ENCODE data around the gene LDHD.

LDHD gene

DNA sequence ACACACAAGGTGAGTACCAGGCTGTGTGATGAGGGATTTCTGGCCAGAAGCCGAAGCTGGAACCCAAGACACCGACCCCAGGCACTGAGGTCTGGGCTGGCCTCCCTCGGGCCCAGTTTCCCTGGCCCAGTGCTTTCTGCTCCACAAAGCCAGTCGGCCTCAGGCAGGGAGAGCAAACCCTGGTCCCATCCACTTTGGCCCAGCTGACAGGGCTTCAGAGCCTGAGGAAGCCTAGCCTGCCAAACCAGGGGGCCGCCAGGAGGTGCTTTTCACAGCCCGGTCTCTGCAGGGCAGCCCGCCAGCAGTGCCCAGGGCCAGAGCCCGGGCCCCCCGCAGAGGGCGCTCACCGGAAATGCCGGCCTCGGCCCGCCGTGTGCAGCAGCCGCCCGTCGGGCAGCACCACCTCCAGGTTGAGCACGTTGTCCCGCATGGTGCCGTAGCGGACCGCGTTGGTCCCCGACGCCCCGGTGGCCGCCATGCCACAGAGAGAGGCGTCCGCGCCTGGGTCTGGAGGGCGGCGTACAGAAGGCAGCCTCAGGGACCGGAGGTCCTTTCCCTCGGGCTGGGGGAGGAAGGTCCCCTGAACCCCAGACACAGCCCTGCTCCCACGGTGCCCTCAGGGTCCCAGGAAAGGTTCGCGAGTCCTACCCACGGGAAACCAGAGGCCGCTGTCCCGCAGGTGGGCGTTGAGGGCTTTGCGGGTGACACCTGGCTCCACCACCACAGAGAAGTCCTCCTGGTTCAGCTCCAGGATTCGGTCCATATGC is 2.2 kb downstream of the LDHD start:
- no peak for FAIRE-seq

DNA sequence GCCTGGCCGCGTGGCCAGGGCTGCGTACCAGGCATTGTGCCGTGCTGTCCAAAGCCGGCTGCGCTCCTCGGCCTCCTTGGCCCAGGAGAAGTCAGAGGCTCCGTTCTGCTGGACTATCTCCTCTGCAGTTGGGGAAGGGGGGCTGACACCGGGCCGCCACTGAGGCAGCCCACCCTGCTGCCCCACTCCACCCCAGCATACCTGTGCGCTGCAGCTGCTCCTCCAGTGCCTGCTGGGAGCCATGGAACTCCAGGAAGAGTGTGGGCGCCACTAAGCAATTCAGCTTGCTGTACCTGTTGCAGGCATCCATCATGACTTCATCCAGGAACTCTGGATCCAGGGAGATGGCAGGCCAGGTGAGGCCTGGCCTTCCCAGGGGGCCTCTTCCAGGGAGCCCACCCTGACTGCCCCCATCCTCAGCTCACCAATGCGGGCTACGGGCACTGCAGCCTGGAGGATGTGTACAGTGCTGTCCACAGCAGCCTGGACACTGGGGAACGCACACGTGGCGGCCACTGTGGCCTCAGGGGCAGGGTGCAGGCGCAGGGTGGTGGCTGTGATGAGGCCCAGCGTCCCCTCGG is 2.9 kb downstream of the LDHD start:
- no peak for FAIRE-seq

GRCh38 chr16:75112734-75113491 is 3.7 kb downstream of the LDHD start:
- FAIRE-seq: no peak

DNA sequence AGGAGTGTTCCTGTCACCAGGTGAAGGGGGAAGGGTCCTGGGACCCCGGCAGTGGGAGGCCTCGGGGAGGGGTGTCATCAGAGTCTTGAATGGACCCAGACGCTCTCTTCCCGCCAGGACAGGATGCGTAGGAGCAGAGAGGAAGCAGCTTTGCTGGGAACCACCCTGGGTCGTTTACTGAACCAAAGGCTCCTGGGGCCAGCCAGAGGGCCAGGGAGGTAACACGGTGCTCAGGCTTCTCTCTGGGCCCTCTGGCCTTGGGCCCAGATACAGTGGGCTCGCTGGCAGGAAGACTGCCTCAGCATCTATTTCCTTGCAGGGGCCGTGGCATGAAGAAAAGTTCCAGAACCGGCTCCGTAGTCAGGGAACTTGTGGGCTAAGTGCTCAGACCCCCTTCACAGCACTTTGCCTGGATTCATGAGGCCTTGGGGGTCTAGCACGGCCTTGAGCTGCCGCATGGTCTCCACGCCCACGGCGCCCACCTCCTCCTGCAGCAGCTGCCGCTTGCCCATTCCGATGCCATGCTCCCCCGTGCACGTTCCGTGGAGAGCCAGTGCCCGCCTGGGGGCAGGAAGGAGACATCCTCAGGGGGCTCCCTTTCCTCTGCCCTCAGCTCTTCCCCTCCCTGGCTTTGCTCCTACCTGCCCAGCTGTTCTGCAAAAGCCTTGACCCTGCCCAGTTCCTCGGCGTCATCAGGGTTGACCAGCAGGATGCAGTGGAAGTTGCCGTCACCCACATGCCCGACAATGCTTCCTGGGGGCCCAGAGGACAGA is 4.4 kb downstream of the LDHD start:
- no peak for FAIRE-seq

- FAIRE-seq: no peak
These were observed 5.1 kb downstream of the LDHD start for GRCh38 chr16:75111514-75111940.

GRCh38 chr16:75110637-75111513 is 5.7 kb downstream of the LDHD start:
- FAIRE-seq: no peak

- FAIRE-seq: no peak
These were observed 6.8 kb downstream of the LDHD start for GRCh38 chr16:75109732-75110243.

GRCh38 chr16:75108792-75109731 is 7.5 kb downstream of the LDHD start:
- no peak for FAIRE-seq

DNA sequence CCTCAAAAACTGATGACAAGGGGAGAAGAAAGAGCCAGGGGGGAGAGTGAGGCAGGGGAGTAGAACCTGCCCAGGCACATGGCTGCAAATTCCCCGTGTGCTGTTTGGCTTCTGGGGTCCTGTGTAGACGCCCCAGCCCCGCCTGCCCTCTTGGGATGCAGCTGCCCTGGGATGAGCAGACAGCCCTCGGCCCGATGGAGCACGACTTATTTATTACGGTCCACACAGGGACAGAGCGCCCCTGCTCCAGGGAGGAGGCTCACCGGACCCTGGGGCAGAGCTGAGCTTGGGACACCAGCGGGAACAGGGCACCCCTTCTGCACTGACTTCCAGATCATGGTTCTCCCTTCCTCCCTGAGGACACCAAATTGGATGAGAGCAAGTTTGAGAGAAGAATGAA is 9.1 kb downstream of the LDHD start:
- FAIRE-seq: no peak

DNA sequence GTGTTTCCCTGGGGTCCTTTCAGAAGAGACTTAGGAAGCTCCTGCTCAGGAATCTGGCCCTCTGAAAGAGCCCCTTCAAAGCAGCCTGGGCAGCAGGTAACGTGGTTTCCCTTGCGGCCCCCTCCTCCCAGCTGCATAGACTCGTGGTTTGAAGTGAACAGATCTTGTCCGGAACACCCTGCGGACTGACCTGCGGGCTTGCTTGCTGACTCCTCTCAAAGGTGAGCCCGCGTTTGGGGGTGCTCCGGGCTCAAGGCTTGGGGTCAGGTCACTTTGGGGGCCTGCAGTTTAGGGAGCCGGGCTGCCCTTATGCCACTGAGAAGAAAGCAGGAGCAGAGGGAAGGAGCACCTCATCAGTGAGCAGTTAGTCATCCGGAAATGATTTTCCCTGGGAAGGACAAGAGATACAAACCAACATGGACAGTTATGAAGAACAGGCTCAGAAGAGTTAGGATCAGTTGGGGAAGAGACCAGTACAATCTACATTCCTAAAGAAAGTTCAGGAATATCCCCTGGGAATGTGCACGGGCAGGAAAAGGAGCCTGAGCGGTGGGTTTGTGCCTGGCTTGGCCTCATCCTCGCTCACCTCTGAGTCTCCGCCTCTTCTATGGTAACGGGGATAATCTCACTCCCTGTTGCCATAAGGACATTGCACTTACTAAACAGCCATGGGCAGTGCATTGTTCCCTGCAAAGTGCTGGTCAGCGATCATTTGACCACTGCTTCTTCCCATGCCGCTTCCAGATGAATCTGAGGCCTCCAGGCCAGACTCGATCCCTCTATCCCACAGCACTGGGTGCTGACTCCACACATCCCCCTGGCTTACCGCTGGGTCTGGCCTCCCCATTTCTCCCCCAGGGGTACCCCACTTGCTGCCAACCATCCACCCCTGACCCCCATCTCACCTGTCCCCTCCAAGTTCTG is 10.0 kb downstream of the LDHD start:
- FAIRE-seq: no peak

GRCh38 chr16:75105306-75106061 is 11.1 kb downstream of the LDHD start:
- no peak for FAIRE-seq

- FAIRE-seq: no peak
These were observed 11.7 kb downstream of the LDHD start for GRCh38 chr16:75104836-75105235.

DNA sequence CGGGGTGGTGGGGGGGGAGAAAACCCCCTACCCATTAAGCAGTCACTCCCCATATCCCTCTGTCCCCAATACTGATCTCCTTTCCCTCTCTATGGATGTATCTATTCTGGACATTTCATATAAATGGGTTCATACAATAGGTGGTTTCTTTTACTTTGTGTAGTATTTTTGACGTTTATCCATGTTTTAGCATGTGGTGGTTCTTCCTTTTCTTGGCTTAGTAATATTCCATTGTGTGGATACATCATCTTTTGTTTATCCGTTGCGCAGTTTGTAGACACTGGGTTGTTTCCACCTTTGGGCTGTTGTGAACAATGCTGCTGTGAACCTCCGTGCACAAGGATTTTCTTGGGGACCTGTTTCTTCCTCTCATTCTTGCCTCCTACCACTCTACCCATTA is 12.6 kb downstream of the LDHD start:
- no peak for FAIRE-seq

DNA sequence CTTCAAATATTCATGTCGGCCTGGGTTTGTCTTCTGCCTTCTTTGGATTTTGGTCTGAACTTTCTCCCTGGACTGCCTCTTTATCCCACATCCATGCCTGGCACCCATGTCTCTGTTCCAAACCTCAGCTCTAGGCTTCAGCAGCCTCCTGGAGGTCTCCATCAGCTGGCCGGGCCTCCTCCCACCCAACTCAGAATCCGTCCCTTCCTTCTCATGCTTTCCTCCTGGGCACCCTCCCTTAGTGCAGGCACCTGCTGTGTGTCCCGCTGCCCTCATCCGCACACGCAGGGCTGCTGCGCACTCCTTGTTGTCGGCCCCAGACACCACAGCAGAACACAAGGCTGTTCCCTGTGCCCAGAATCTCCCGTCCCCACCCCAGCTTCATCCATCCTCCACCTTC is 14.0 kb downstream of the LDHD start:
- FAIRE-seq: no peak

- no peak for FAIRE-seq
These were observed 14.9 kb downstream of the LDHD start for GRCh38 chr16:75101635-75102034.

- FAIRE-seq: no peak
These were observed 16.0 kb downstream of the LDHD start for GRCh38 chr16:75100603-75100990.

- FAIRE-seq: no peak
These were observed 16.6 kb downstream of the LDHD start for GRCh38 chr16:75099738-75100602.
